ENCODE data around the gene HBE1.
"Not testable (repeated sequence)": the region's sequence is repeated elsewhere in the genome, so short reads cannot be mapped to it uniquely, and the experiment has no call there.

The HBE1 gene

DNA sequence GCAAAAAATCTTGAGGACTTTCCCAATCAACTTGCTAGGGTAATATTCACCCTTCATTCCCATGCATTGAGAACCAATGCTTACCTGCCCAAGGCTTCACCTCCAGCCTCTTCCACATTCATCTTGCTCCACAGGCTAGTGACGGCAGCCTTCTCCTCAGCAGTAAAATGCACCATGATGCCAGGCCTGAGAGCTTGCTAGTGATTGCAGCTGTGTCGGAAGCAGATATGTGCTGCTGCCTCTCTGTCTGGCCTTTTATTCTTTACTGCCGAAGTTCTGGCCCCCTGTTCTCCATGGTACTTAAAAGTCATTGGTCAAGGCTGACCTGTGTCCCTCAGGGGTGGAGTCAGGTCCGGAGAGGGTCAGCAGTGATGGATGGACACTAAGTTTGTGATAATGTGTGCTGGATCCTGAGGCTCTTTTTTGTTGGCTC lies at the start of gene HBE1:
Gene HBE1 (minus strand): TSS at position 231 of the 433 bp plus-strand sequence. CDS start 55 bp downstream, at position 176.
- DNase-seq: no peak

DNA sequence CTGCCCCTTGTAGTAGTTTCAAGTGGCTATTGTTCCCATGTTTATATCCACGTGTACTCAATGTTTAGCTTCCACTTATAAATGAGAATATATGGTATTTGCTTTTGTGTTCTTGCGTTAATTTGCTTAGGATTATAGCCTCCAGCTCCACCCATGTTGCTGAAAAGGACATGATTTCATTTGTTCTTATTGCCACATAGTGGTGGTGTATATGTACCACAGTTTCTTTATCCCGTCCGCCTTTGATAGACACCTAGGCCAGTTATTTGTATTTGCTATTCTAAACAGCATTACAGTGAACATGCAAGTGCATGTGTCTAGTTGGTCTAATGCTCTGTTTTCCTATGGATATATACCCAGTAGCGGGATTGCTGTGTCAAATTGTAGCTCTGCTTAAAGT lies 47.5 kb upstream of the HBE1 start:
- no peak for DNase-seq

DNA sequence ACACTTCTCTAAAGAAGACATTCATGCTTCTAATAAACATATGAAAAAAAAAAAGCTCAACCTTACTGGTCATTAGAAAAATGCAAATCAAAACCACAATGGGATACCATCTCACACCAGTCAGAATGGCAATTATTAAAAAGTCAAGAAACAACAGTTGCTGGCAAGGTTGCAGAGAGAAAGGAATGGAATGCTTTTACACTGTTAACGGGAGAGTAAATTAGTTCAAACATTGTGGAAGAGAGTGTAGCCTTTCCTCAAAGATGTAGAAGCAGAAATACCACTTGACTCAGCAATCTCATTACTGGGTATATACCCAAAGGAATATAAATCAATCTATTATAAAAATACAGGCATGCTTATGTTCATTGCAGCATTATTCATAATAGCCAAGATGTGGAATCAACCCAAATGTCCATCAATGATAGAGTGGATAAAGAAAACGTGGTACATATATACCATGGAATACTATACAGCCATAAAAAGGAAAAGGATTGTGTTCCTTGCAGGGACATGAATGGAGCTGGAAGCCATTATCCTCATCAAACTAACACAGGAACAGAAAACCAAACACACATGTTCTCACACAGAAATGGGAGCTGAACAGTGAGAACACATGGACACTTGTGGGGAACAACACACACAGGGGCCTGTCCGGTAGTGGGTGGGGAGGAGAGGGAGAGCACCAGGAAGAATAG lies 43.7 kb upstream of the HBE1 start:
- not testable (repeated sequence) for DNase-seq

DNA sequence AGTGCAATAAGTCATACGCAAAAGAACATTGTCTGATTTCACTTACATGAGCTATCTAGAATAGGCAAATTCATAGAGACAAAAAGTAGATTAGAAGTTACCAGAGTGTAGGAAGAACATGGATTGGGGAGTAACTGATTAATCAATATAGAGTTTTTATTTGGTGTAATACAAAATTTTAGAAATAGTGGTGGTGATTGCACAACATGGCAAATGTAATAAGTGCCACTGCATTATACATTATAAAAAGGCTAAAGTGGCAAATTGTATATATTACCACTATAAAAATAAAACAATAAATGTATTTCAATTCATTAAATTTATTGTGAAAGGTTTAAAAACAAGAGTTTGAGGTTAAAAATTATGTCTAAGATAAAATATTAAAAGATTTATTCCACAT lies 40.7 kb upstream of the HBE1 start:
- no peak for DNase-seq

DNA sequence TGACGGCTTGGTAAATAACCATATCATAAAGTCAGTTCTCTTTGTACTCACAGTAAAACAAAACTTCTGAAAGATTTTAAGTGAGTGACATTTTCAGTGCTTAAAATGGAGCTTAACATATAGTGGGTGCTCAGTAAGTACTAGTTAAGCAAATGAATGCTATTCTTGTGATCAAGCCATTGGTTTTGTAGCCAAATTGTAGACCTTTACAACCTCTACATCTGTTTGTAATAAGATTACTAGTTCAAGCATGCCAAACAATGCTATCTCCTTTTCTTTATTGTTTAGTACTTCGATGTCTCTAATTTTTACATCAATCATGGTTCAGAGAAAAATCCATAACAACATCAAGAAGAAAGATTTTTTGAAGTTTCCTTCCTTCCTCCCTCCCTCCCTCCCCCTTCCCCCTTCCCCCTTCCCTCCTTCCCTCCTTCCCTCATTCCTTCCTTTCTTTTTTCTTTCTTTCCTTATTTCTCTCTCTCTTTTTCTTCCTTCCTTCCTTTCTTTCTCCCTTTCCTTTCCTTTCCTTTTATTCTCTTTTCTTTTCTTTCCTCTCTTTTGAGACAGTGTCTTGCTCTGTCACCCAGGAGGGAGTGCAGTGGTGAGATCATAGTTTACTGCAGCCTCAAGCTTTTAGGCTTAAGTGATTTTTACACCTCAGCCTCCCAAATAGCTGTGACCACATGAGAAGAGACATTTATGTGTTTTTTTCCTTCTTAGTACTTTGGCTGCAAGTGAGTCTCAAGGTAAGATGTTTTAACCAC lies 37.7 kb upstream of the HBE1 start:
- no peak for DNase-seq

DNA sequence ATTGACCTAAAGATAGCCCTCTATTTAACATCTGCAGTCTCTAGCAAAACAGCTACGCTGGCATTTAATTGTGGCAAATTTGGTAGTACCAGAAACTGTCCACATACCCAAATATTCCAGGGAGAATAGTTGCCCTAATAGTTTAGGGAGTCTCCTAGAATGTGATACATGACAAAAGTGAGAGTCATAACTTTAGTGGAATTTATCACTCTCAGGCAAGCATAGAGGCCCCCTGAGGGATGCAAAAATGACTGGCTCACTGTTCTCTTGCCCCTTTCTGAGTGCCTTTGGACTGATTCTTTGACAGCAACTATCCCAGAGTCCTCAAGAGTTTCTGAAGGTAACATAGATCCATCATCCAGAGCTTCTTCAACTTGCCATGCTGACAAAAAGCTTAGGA lies 34.3 kb upstream of the HBE1 start:
- no peak for DNase-seq

DNA sequence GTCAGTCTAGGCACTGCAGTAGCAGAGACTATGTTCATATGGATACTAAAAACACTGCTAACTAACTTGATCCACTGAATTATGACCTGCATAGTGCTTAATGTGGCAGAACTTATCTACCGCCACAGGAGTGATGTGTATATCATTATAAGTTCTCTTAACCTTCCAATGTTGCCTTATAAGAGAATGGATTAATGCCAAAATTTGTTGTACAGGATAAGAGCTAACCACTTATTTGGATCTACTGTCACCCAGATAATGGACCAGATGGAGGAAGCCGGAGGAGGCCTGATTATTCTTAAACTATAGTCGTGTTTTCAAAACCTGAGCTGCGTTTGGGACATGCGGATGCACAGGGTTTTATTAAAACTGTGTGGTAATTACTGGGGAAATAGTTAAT lies 33.9 kb upstream of the HBE1 start:
- DNase-seq: no peak

DNA sequence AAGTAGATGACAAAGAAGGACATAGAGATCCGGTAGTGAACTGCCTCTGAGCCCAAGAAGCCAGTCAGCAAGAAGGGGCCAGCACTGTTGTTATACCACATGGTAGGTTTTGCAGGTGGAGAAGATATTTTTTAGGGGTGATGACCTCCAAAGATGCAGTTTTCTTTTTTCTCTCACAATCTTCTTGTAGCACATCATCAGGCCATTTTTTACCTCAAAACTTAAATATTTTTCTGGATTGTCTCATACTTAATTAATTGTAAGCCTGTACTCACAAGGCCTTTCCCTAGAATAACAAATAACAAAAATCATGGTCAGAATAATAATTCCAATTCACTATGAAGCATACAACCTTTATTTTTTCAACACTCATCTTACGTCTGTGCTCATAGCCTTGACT lies 32.1 kb upstream of the HBE1 start, which contains the start of gene OR51B4:
Gene OR51B4 (minus strand): TSS at position 101 of the 400 bp plus-strand sequence. CDS start 0 bp downstream, at position 101.
- DNase-seq: no peak

DNA sequence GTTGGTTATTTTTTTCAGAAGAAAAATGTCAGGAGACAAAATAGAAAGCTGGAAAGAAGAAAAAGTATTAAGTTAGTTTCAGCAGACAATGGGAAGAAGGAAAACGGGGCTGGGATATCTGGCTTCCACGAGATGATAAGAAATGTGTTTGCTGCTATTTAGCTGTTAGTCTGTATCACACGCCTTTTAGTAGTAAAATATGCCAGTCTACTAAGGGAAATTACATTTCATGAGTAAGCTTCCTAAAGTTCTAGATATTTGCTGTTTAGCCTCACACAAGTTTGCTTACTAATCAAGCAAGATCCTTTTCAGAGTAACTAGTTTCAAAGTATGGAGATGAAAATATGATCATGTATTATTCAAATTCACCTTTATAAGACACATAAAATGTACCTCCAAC lies 30.5 kb upstream of the HBE1 start:
- DNase-seq: no peak

DNA sequence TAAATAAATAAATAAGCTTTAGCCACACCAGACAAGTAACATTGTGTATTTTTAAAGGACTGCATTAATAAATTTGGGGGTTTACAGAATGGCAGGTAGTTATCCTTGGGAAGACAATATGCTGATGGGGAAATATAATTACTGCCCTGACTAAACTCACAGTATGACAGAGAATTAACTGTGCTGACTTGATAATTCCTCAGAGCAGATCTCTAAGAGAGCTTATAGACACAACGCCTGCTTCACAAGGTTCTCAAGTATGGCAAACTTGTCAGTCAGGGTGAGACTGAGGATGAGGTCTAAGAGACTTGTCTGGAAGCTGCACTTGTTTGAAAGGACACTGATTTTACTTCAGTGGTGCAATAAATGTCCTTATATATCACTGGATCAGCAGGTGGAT lies 28.7 kb upstream of the HBE1 start:
- DNase-seq: no peak

DNA sequence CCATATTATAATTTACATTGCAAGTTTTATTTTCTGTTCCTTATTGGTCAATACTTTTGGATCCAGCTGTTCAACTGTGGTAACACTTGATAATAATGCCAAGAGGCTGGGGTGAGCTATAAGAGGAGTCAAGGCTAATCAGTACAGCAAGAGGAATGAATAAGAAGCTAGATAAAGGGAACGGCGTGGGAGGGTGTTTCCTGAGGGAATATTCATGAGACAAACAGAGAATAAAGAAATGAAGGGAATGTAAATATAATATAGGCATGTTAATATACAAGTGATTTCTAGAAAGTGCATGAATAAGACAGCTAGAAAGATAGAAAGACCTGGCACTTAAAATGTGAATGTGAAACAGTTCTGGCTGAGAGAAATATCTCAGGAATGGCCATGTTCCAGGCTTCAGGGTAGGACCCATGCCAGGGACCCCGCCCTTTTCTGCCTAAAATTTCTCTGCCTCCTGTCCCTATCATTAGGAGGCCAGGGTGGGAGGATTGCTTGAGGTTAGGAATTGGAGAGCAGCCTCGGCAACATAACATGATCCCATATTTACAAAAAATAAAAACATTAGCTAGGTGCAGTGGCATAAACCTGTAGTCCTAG lies 28.1 kb upstream of the HBE1 start:
- no peak for DNase-seq

DNA sequence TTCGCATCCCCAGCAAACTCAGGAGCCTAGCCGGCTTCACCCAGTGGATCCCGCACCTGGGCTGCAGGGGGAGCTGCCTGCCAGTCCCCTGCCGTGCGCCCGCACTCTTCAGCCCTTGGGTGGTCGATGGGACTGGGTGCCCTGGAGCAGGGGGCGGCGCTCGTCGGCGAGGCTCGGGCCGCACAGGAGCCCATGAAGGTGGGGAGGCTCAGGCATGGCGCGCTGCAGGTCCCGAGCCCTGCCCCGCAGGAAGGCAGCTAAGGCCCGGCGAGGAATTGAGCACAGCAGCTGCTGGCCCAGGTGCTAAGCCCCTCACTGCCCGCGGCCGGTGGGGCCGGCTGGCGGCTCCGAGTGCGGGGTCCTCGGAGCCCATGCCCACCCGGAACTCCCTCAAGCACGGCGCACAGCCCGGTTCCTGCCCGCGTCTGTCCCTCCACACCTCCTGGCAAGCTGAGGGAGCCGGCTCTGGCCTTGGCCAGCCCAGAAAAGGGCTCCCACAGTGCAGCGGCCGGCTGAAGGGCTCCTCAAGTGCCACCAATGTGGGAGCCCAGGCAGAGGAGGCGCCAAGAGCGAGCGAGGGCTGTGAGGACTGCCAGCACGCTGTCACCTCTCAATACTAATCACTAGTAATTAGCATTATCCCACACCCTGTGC lies 24.7 kb upstream of the HBE1 start:
- DNase-seq: not testable (repeated sequence)

- DNase-seq: no peak
These were observed 23.3 kb upstream of the HBE1 start for GRCh38 chr11:5293028-5293427.

GRCh38 chr11:5291207-5291838 lies 21.6 kb upstream of the HBE1 start:
- DNase-seq: no peak

GRCh38 chr11:5290106-5290505 lies 20.4 kb upstream of the HBE1 start:
- DNase-seq: no peak

- no peak for DNase-seq
These were observed 20.0 kb upstream of the HBE1 start for GRCh38 chr11:5289696-5290095.

- DNase-seq: no peak
These were observed 19.3 kb upstream of the HBE1 start for GRCh38 chr11:5288906-5289550.

DNA sequence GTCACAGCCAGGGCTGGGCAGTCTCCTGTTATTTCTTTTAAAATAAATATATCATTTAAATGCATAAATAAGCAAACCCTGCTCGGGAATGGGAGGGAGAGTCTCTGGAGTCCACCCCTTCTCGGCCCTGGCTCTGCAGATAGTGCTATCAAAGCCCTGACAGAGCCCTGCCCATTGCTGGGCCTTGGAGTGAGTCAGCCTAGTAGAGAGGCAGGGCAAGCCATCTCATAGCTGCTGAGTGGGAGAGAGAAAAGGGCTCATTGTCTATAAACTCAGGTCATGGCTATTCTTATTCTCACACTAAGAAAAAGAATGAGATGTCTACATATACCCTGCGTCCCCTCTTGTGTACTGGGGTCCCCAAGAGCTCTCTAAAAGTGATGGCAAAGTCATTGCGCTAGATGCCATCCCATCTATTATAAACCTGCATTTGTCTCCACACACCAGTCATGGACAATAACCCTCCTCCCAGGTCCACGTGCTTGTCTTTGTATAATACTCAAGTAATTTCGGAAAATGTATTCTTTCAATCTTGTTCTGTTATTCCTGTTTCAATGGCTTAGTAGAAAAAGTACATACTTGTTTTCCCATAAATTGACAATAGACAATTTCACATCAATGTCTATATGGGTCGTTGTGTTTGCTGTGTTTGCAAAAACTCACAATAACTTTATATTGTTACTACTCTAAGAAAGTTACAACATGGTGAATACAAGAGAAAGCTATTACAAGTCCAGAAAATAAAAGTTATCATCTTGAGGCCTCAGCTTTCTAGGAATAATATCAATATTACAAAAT lies 18.6 kb upstream of the HBE1 start:
- DNase-seq: no peak

DNA sequence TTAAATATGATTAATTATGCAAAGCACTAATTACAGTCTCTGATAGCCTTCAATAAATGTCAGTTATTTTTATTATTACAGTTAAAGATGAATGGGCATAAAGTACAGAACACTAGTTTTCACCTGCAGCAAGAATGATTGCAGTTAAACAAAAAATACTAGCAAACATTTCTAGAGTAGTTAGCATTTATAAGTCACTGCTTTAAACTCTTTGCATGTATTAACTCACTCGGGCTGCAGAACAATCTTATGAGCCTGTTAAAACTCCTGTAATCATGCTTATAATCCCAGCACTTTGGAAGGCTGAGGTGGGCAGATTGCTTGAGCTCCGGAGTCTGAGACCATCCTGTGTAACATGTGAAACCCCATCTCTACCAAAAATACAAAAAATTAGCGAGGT lies 17.2 kb upstream of the HBE1 start:
- DNase-seq: no peak

DNA sequence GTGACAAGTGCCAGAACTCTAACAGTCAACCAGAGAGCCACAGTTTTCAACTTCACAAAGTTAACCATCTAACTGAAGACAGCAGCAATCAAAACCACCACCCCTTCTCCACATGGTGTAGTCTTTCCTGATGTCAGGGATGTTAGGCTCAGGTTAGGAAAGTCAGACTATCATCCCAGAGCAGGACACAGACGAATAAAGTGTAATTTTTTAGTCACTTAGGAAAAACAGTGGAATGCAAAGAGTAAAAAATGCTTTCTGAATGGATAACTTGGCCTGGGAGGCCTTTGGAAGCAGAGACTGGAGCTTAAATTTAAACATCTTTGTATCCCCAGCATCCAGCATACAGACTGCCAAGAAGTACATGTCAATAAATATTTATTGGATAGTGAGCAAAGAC lies 16.6 kb upstream of the HBE1 start:
- DNase-seq: no peak

DNA sequence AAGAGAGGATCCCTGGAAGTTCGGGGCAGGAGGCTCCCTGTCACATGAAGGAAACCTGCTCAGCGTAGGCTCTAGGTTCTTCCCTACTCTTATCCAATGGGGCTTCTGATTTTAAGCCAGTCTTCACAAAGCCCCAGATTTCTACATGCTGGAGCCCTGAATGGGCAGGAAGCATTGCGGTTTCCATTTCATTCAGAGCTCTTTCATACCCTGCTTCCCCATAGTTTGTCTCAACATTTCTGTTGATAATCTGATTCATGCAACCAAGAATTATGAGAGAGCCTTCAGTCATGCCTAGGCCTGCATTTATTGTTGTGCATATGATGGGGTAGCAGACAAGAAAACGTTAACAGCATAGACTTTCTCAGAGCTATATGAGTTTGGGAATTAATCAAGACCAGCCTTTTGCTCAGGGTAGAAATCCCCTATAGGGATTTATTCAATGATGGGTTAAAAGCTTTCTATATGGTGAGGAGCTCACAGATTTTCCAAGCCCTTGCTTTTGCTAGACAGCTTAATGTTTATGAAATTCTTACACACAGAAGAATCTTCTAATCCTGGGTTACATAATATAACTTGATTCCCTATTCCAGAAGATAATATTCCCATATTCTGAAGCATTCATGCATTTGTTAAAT lies 16.1 kb upstream of the HBE1 start:
- DNase-seq: no peak
